ENCODE measurements around the gene PPL.
"Not testable (repeated sequence)": the region's sequence is repeated elsewhere in the genome, so short reads cannot be mapped to it uniquely, and the experiment has no call there.

Gene PPL

GRCh38 chr16:4966736-4967453, 29.9 kb upstream of the PPL start:
- no peak overlapping the region for H3K4me3 ChIP-seq
- H3K9me3 ChIP-seq (ENCODE audit: low read depth, low read length), result no peaks in the 10 kb centered on the region
- no peaks in the 10 kb centered on the region for H3K36me3 ChIP-seq (ENCODE audit: insufficient read depth, low read length)
- H3K27ac ChIP-seq, result no peak overlapping the region
- no peak for TF ChIP-seq EZH2 (IDR thresholded peaks at IDR 0.05)
- TF ChIP-seq POLR2AphosphoS5 (IDR thresholded peaks at IDR 0.05; ENCODE audit: borderline replicate concordance, low read depth, low read length), result no peak
- TF ChIP-seq FOXP2 (optimal IDR thresholded peaks at IDR 0.05; ENCODE audit: control extremely low read depth, extremely low read length, insufficient read depth), result no peak
- DNase-seq (ENCODE audit: low read depth, low spot score), result no peak
- H3K9ac ChIP-seq (ENCODE audit: insufficient read length), result no peak overlapping the region

GRCh38 chr16:4963527-4963926, 26.6 kb upstream of the PPL start:
- H3K9ac ChIP-seq (ENCODE audit: insufficient read length); H3K4me3 ChIP-seq; DNase-seq (ENCODE audit: low read depth, low spot score); H3K27ac ChIP-seq; H3K9me3 ChIP-seq (ENCODE audit: low read depth, low read length); H3K36me3 ChIP-seq (ENCODE audit: insufficient read depth, low read length): not testable (repeated sequence)

GRCh38 chr16:4962716-4963115, 25.8 kb upstream of the PPL start:
- TF ChIP-seq POLR2AphosphoS5 (IDR thresholded peaks at IDR 0.05; ENCODE audit: borderline replicate concordance, low read depth, low read length), result no peak
- no peak for TF ChIP-seq FOXP2 (optimal IDR thresholded peaks at IDR 0.05; ENCODE audit: control extremely low read depth, extremely low read length, insufficient read depth)
- no peak for TF ChIP-seq EZH2 (IDR thresholded peaks at IDR 0.05)
- Histone ChIP-seq H3K36me3 (ENCODE audit: insufficient read depth, low read length) (no peaks in the 10 kb centered on the region), H3K4me3 (no peak overlapping the region), H3K9me3 (ENCODE audit: low read depth, low read length) (no peaks in the 10 kb centered on the region), H3K27ac (no peak overlapping the region), H3K9ac (ENCODE audit: insufficient read length) (no peak overlapping the region)
- DNase-seq (ENCODE audit: low read depth, low spot score), result no peak

GRCh38 chr16:4960579-4960978, 23.6 kb upstream of the PPL start:
- Histone ChIP-seq H3K27ac (no peak overlapping the region), H3K9me3 (ENCODE audit: low read depth, low read length) (no peaks in the 10 kb centered on the region), H3K36me3 (ENCODE audit: insufficient read depth, low read length) (no peaks in the 10 kb centered on the region), H3K9ac (ENCODE audit: insufficient read length) (no peak overlapping the region), H3K4me3 (no peak overlapping the region)
- no peak for TF ChIP-seq FOXP2 (optimal IDR thresholded peaks at IDR 0.05; ENCODE audit: control extremely low read depth, extremely low read length, insufficient read depth)
- no peak for TF ChIP-seq POLR2AphosphoS5 (IDR thresholded peaks at IDR 0.05; ENCODE audit: borderline replicate concordance, low read depth, low read length)
- TF ChIP-seq EZH2 (IDR thresholded peaks at IDR 0.05), result no peak
- DNase-seq (ENCODE audit: low read depth, low spot score), result no peak

- H3K9me3 ChIP-seq (ENCODE audit: low read depth, low read length), result no peaks in the 10 kb centered on the region
- TF ChIP-seq EZH2 (IDR thresholded peaks at IDR 0.05), result no peak
- H3K4me3 ChIP-seq, result peak overlapping the region; percentile 64
- H3K36me3 ChIP-seq (ENCODE audit: insufficient read depth, low read length), result no peaks in the 10 kb centered on the region
- no peak overlapping the region for H3K9ac ChIP-seq (ENCODE audit: insufficient read length)
- H3K27ac ChIP-seq, result no peak overlapping the region
- DNase-seq (ENCODE audit: low read depth, low spot score), result no peak
These were observed 21.8 kb upstream of the PPL start for GRCh38 chr16:4958510-4959438.

GRCh38 chr16:4957720-4958509, 21.0 kb upstream of the PPL start, which contains the start of gene SEC14L5:
TSS of gene SEC14L5 (plus strand) at chr16:4958330. CDS start at chr16:4959324, 994 bp downstream.
- TF ChIP-seq FOXP2 (optimal IDR thresholded peaks at IDR 0.05; ENCODE audit: control extremely low read depth, extremely low read length, insufficient read depth) (no peak), POLR2AphosphoS5 (IDR thresholded peaks at IDR 0.05; ENCODE audit: borderline replicate concordance, low read depth, low read length) (no peak), EZH2 (IDR thresholded peaks at IDR 0.05) (no peak)
- no peak within 1 kb of the TSS for H3K27ac ChIP-seq
- peak; percentile 91 for DNase-seq (ENCODE audit: low read depth, low spot score)

GRCh38 chr16:4957420-4957719, 20.4 kb upstream of the PPL start:
- TF ChIP-seq FOXP2 (optimal IDR thresholded peaks at IDR 0.05; ENCODE audit: control extremely low read depth, extremely low read length, insufficient read depth) (no peak), EZH2 (IDR thresholded peaks at IDR 0.05) (no peak), POLR2AphosphoS5 (IDR thresholded peaks at IDR 0.05; ENCODE audit: borderline replicate concordance, low read depth, low read length) (no peak)
- Histone ChIP-seq H3K36me3 (ENCODE audit: insufficient read depth, low read length) (no peaks in the 10 kb centered on the region), H3K9ac (ENCODE audit: insufficient read length) (no peak overlapping the region), H3K4me3 (peak overlapping the region; percentile 74), H3K9me3 (ENCODE audit: low read depth, low read length) (no peaks in the 10 kb centered on the region), H3K27ac (no peak overlapping the region)
- DNase-seq (ENCODE audit: low read depth, low spot score), result no peak

More at GRCh38 chr16:4957720-4958509, 21.0 kb upstream of the PPL start, which contains the start of gene SEC14L5:
- Histone ChIP-seq H3K36me3 (ENCODE audit: insufficient read depth, low read length) (no peaks in the 10 kb centered on the region), H3K9ac (ENCODE audit: insufficient read length) (no peak within 1 kb of the TSS), H3K4me3 (peak within 1 kb of the TSS; percentile 74), H3K9me3 (ENCODE audit: low read depth, low read length) (no peaks in the 10 kb centered on the region)

GRCh38 chr16:4954714-4955113, 17.8 kb upstream of the PPL start:
- TF ChIP-seq POLR2AphosphoS5 (IDR thresholded peaks at IDR 0.05; ENCODE audit: borderline replicate concordance, low read depth, low read length) (no peak), FOXP2 (optimal IDR thresholded peaks at IDR 0.05; ENCODE audit: control extremely low read depth, extremely low read length, insufficient read depth) (no peak), EZH2 (IDR thresholded peaks at IDR 0.05) (no peak)
- H3K4me3 ChIP-seq, result no peak overlapping the region
- H3K36me3 ChIP-seq (ENCODE audit: insufficient read depth, low read length), result no peaks in the 10 kb centered on the region
- no peaks in the 10 kb centered on the region for H3K9me3 ChIP-seq (ENCODE audit: low read depth, low read length)
- DNase-seq (ENCODE audit: low read depth, low spot score), result no peak
- no peak overlapping the region for H3K27ac ChIP-seq
- no peak overlapping the region for H3K9ac ChIP-seq (ENCODE audit: insufficient read length)

- H3K27ac ChIP-seq; H3K4me3 ChIP-seq; H3K9me3 ChIP-seq (ENCODE audit: low read depth, low read length); DNase-seq (ENCODE audit: low read depth, low spot score); H3K36me3 ChIP-seq (ENCODE audit: insufficient read depth, low read length); H3K9ac ChIP-seq (ENCODE audit: insufficient read length): not testable (repeated sequence)
These were observed 14.6 kb upstream of the PPL start for GRCh38 chr16:4951583-4951982.

Data from SK-N-MC (cell line).